HG02938 (cell line): Measurements from ENCODE around the gene MTUS2.
A peak's percentile ranks its signal among the peaks of the same experiment; 100 is the strongest.

Experiments
- ATAC-seq: cut with Tn5 transposase; IDR thresholded peaks from one replicate; pipeline ENCODE4 v1.9.1; 2021; ENCODE audit warnings: mild to moderate bottlenecking, moderate library complexity; ENCODE audit not compliant: unreplicated experiment

The MTUS2 gene

GRCh38 chr13:29498426-29499040, 678.4 kb downstream of the MTUS2 start:
- ATAC-seq = no peak

- ATAC-seq = no peak
Measured at GRCh38 chr13:29499506-29500165, 679.5 kb downstream of the MTUS2 start.

GRCh38 chr13:29500386-29500785, 680.2 kb downstream of the MTUS2 start:
- no peak for ATAC-seq

GRCh38 chr13:29501674-29502073, 681.5 kb downstream of the MTUS2 start:
- no peak for ATAC-seq

- no peak for ATAC-seq
Measured at GRCh38 chr13:29502391-29503008, 682.4 kb downstream of the MTUS2 start.

- no peak for ATAC-seq
Measured at GRCh38 chr13:29503041-29503837, 683.1 kb downstream of the MTUS2 start.

GRCh38 chr13:29504691-29505090, 684.6 kb downstream of the MTUS2 start:
- no peak for ATAC-seq

- no peak for ATAC-seq
Measured at GRCh38 chr13:29505511-29505910, 685.4 kb downstream of the MTUS2 start.

GRCh38 chr13:29505950-29506349, 685.8 kb downstream of the MTUS2 start:
- no peak for ATAC-seq

- ATAC-seq = no peak
Measured at GRCh38 chr13:29507356-29507755, 687.2 kb downstream of the MTUS2 start.

GRCh38 chr13:29508130-29508875, 688.2 kb downstream of the MTUS2 start:
- ATAC-seq = peak; percentile 65

- ATAC-seq = no peak
Measured at GRCh38 chr13:29508876-29509252, 688.7 kb downstream of the MTUS2 start.

- ATAC-seq = no peak
Measured at GRCh38 chr13:29509999-29510589, 690.0 kb downstream of the MTUS2 start.

- ATAC-seq = no peak
Measured at GRCh38 chr13:29510651-29511084, 690.5 kb downstream of the MTUS2 start.

- no peak for ATAC-seq
Measured at GRCh38 chr13:29511106-29511796, 691.1 kb downstream of the MTUS2 start.

- ATAC-seq = no peak
Measured at GRCh38 chr13:29511980-29512379, 691.8 kb downstream of the MTUS2 start.

- no peak for ATAC-seq
Measured at GRCh38 chr13:29513002-29513980, 693.2 kb downstream of the MTUS2 start.

- ATAC-seq = no peak
Measured at GRCh38 chr13:29513981-29514719, 694.0 kb downstream of the MTUS2 start.
